HG02981 (cell line): Measurements from ENCODE around the gene PTGES2.
A peak's percentile ranks its signal among the peaks of the same experiment; 100 is the strongest.
"Not testable (repeated sequence)": the region's sequence is repeated elsewhere in the genome, so short reads cannot be mapped to it uniquely, and the experiment has no call there.

Experiments
- ATAC-seq: cut with Tn5 transposase; IDR thresholded peaks from one replicate; pipeline ENCODE4 v1.9.1; 2021; ENCODE audit warnings: mild to moderate bottlenecking, moderate library complexity; ENCODE audit not compliant: unreplicated experiment

The PTGES2 gene

DNA sequence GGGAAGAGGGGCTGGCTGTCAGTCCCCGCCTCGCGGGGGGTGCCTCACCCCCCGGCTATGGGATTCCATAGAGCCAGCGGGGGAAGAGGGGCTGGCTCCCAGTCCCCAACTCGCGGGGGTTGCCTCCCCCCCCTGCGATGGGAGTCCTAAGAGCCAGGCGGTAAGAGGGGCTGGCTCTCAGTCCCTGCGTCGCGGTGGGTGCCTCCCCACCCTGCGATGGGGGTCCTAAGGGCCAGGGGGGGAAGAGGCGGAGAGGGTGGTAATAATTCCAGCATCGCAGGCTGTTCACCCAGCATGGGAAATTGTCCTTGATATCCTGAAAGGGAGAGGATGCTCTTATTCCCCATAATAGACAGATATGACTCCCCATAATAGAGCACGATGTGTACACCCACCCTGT, 12.1 kb upstream of the PTGES2 start:
- ATAC-seq: no peak

DNA sequence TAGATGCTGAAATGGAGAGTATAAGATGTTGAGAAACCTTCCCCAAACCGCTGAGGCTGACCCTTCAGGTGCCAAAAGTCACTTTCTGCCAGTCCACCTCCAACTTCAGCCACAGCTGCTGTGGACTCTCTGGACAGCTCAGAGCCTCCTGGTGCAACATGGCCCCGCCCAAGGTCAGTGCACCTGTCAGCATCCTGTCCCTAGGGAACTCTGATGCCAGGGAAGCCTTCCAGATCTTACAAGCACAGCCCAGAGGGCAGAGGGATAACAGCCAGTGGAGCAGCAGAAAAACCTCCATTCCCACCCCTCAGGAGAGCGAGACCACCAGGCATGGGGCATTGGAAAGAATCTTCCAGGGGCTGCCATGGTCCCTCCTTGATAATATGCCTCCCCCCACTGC, 10.5 kb upstream of the PTGES2 start:
- ATAC-seq: no peak

DNA sequence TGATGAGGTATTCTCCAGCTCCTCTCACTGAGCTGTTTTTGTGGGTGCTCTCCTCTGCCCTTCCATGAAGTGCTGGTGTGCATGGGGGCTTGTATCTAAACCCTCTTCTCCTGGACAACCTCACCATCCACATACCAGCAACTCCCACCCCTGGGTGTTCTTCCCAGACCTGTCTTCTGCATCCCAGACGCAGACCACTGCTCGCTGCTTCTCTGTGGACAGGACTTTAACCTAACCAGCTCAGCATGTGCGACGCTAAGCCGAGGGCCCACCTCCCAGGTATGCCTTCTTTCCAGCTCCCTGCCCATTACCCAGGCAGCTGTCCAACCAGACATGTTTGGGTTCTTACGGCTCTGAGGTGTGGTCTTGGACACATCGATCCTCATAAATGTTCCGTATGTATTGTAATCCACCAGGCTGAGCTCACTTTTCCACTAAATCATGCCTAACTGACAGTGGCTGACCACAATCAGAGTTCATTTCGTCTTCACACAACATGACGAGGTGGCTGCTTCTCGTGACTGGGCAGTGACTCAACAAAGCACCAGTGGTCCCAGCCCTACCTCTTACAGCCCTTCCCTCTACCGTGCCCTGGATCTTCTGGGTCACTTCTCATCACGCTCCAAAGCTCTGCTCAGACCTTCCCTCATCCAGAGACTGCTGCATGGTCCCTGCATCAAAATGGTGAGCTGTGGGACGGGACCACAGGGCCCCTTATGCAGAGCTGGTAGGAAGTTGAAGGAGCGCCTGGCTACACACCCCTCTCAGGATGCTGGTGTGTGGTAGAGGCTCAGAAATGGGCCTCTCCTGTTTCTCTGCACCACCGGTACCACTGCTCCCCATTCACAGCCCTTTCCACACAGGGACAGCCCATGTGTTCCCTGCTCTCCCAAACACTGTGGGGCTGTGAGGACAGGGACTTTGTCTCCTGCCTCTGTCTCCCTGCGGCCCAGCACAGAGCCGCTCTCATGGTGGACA, 9.6 kb upstream of the PTGES2 start:
- ATAC-seq: no peak

DNA sequence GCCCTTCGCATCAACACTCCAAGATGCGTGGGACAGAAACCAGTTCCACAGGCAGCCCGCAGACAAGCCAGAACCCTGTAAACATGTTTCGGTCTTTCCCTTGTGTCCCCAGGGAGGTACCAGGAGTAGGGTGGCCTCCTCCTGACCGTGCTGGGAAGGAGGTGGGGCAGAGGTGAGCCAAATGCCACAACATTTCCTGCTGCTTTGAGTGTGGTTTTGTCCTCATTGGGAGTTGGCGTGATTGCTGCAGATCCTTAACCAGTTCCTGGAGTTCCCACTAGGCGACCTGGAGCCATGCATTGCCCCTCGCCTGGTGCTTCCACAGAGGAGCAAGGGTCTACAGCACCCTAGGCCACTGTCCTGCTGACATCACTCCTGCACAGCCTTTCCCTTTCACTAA, 8.0 kb upstream of the PTGES2 start:
- not testable (repeated sequence) for ATAC-seq

DNA sequence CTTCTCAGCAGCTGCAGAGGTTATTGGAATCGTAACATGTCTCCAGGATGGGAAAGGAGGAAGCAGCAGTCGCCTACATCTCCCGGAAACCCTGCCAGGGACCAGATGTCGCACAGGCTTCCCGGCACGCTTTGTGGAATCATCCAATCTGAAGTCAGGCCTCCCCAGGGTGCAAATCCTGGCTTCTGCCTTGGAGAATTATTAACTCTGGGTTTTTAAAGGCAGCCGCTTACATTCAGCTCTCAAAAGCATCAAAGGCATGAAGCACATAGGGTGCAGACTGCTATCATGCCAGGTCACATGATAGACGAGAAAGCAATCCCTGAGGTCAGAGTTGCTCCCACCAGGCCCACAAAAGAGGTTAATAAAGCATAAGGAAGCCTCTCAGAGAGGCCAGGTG, 4.6 kb upstream of the PTGES2 start:
- not testable (repeated sequence) for ATAC-seq

DNA sequence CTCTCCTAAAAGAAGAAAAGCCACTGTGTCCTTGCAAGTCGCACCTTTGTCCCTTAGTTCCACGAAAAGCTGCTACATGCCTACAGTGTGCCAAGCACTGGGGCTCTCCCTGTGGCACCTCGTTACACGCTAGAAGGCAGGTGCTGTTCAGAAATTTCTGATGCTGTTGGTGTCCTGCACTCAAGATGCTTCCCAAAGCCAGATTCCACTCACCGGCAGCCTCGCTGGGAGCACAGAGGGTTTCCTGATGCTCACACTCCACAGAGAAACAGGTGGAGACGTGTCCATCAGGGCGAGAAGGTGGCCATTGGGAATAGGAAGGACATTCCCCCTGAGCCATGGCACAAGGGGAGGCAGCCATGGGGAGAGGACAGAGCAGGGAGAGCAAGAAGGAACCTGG, 3.8 kb upstream of the PTGES2 start:
- not testable (repeated sequence) for ATAC-seq

GRCh38 chr9:128130651-128131050, 3.1 kb upstream of the PTGES2 start:
- not testable (repeated sequence) for ATAC-seq

DNA sequence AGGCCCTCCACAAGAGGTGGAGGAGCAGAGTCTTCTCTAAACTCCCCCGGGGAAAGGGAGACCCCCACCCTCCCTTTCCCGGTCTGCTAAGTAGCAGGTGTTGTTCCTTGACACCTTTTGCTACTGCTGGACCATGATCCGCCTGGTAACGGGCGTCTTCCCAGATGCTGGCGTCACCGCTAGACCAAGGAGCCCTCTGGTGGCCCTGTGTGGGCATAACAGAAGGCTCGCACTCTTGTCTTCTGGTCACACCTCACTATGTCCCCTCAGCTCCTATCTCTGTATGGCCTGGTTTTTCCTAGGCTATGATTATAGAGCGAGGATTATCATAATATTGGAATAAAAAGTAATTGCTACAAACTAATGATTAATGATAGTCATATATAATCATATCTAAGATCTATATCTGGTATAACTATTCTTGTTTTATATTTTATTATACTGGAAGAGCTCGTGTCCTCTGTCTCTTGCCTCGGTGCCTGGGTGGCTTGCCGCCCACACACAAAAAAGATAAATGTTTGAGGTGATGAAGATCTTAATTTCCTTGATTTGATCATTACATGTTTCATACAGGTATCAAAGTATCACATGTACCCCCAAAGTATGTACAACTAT, 2.6 kb upstream of the PTGES2 start:
- not testable (repeated sequence) for ATAC-seq

- ATAC-seq: no peak
These were observed 1.5 kb upstream of the PTGES2 start for GRCh38 chr9:128128836-128129590.

GRCh38 chr9:128127990-128128835, 684 bp upstream of the PTGES2 start:
- peak; percentile 46 for ATAC-seq

- no peak for ATAC-seq
These were observed 1.8 kb downstream of the PTGES2 start for GRCh38 chr9:128125580-128126354.

GRCh38 chr9:128124873-128125579, 2.5 kb downstream of the PTGES2 start:
- no peak for ATAC-seq

DNA sequence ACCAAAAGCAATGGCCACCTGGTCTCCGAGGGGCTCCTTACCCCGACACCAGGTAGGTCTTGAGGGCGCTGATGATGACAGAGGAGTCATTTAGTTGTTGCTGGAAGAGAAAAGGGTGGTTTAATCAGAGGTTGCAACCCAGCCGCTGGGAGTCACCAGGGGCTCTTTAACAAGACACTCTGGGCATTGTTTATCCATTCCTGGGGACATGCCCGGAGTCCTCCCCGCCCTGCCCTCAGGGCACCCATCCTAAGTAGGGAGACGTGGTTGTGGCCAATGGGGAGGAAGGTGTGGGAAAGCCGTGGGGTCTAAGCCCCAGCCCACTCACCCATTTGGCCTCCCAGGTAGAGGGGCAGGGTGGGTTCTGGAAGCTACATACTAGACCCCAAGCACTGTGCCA, 3.1 kb downstream of the PTGES2 start:
- no peak for ATAC-seq

DNA sequence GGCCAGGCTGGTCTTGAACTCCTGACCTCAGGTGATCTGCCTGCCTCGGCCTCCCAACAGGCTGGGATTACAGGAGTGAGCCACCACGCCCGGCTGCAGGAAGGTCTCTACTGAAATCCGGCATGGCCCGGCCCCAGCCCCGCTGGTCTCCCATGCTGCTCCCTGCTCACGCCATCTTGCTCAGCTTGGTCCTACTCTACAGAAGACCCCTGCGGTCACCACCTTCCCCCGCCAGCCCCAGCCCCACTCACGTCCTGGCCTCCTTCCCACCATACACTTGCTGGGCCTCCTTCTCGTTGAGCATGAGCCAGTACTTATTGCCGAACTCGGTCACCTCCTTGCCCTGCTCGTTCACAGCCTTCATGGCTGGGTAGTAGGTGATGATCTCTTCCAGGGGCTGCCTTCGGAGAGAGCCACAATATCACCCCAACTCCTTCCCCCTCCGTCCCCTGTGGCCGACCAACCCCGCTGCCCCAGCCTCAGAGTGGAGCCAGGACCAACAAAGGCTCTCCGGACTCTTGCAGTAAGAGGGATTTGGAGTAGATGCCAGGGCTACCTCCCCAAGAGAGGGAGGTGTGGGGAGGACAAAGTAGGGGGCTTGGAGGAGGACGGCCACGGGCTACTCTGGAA, 4.0 kb downstream of the PTGES2 start:
- no peak for ATAC-seq

GRCh38 chr9:128122809-128123175, 4.7 kb downstream of the PTGES2 start:
- no peak for ATAC-seq

DNA sequence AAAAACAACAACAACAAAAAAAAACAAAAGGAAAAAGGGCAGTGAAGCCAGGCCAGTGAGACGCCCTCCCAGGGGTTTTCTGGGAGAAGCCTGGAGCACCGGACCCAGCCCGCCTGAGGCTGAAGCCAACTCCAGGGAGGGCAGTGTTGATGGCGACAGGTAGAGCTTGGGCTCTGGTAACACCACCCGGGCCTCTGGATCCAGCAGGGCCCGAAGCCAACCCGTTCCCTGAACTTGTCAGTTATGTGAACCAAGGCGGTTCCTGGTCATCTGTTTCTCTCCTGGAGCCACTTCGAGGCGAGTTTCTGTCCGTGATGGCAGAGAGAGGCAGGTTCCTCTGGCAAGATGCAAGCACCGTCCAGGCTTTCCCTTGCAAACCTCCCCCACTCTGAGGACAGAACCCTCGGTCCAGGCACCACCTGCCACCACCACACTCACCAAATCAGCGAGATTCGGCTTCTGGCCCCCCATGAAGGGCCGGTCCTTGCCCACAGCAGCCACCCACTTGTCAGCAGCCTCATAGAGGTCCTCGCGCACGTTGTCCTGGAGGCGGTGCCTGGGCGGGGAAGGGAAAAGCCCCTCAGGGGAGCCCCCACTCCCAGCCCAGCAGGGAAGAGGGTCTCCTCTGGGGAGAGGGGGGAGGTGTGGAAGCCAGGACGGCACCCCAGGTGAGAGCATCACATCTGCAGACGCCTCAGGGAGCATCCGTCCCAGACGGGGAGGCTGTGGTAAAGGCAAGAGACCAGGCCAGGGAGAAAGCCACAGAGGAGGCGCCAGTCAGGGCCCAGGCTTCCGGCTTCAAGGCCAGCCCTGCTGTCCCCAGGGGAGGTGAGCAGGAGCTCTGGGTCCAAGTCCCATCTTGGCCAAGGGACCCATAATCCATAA, 5.4 kb downstream of the PTGES2 start:
- no peak for ATAC-seq

GRCh38 chr9:128121466-128121810, 6.1 kb downstream of the PTGES2 start:
- ATAC-seq: no peak
